K562 (cell line): Measurements from ENCODE around the gene MYOM1. TPM values are rescaled to one million over a fixed set of nuclear protein-coding genes. Genes with fewer than 3 reads are reported as not detected.
A peak's percentile ranks its signal among the peaks of the same experiment; 100 is the strongest.

ENCODE experiments used
- CREM ChIP-seq: IDR thresholded peaks from 2 replicates; pipeline ENCODE4 v1.6.1; 2014; ENCODE audit warnings: antibody characterized with exemption, low read depth
- GMEB1 ChIP-seq: fragments of 250-450 bp; sonication (Bioruptor Pico); IDR thresholded peaks from 2 replicates; pipeline ENCODE4 v1.4.0; 2020; ENCODE audit warnings: mild to moderate bottlenecking
- GTF2F1 ChIP-seq: IDR thresholded peaks from 2 replicates; pipeline ENCODE4 v1.6.1; 2011; ENCODE audit warnings: low read depth, low read length, improper control_type of control experiment
- HIVEP1 ChIP-seq: fragments of 250-450 bp; sonication (Bioruptor Pico); IDR thresholded peaks from 2 replicates; pipeline ENCODE4 v1.4.0; 2020; ENCODE audit warnings: mild to moderate bottlenecking
- LARP7 ChIP-seq: fragments of 450-650 bp; IDR thresholded peaks from 2 replicates; pipeline ENCODE4 v1.6.1; 2016
- MIER1 ChIP-seq: fragments of 450-650 bp; IDR thresholded peaks from 2 replicates; pipeline ENCODE4 v1.6.1; 2016; ENCODE audit warnings: antibody characterized with exemption, mild to moderate bottlenecking, low read depth
- OTX1 ChIP-seq: fragments of 450-650 bp; formaldehyde crosslinking; IDR thresholded peaks from 2 replicates; pipeline ENCODE4 v1.4.0; 2022; ENCODE audit warnings: mild to moderate bottlenecking
- TAL1 ChIP-seq: fragments of 450-650 bp; IDR thresholded peaks from 2 replicates; pipeline ENCODE4 v1.6.1; 2016; ENCODE audit warnings: mild to moderate bottlenecking
- TSHZ1 ChIP-seq: fragments of 250-450 bp; sonication (Bioruptor Pico); IDR thresholded peaks from 2 replicates; pipeline ENCODE4 v1.4.0; 2020; ENCODE audit warnings: mild to moderate bottlenecking, moderate library complexity
- ZBTB33 ChIP-seq: sonication (generic); formaldehyde crosslinking; IDR thresholded peaks from 2 replicates; pipeline ENCODE4 v1.8.1; 2023; ENCODE audit warnings: mild to moderate bottlenecking, missing genetic modification reagents
- ZMIZ1 ChIP-seq, 2 experiments: fragments of 150-350 bp in 1 of 2; IDR thresholded peaks; 2 replicates each; pipeline ENCODE4 v1.6.1; 2012 to 2016; ENCODE audit warnings: low read depth in 2 of 2, low read length in 2 of 2, mild to moderate bottlenecking in 1 of 2, moderate library complexity in 1 of 2
- ZNF561 ChIP-seq: fragments of 450-650 bp; formaldehyde crosslinking; conservative IDR thresholded peaks from 2 replicates; pipeline ENCODE4 v1.4.0; 2020; ENCODE audit warnings: mild to moderate bottlenecking, moderate library complexity
- polyA plus RNA-seq, 8 experiments: library from polyadenylated mRNA; depleted of rRNA in 4 of 8; stranded (reverse) in 5 of 8; unstranded in 3 of 8; fragments of >200 nt; fragmentation: Nextera tagmentation in 2 of 8; fragmentation: Illumina TruSeq in 1 of 8; extraction: Ambion mirVana in 2 of 8; extraction: Trizol in 1 of 8; gene quantifications; 2 replicates each; pipeline versions ENCODE4 v1.2.1 to v1.2.3, GENCODE V29; 2011 to 2014; ENCODE audit warnings: inconsistent platforms in 1 of 8, missing spikeins in 1 of 8
- total RNA-seq, 7 experiments: library from RNA; depleted of rRNA in 6 of 7; stranded (reverse); fragments of >200 nt in 6 of 7; fragmentation: Illumina TruSeq in 2 of 7; extraction: Trizol in 2 of 7; gene quantifications; 2 replicates each; pipeline versions ENCODE4 v1.2.1 to v1.2.3, GENCODE V29; 2011 to 2021; ENCODE audit warnings: low replicate concordance in 1 of 7
- TF ChIP-seq, protein P1 (sequence below): fragments of 450-650 bp; IDR thresholded peaks from 2 replicates; pipeline ENCODE4 v1.6.1; 2016; ENCODE audit warnings: missing biosample characterization, missing genetic modification characterization
- TF ChIP-seq, protein P2 (sequence below), 2 experiments: fragments of 450-650 bp; IDR thresholded peaks; 2 replicates each; pipeline ENCODE4 v1.6.1; 2016

The MYOM1 gene
- total and polyA plus RNA-seq, 9 of the 15 experiments (the other 6 are each of a cell fraction or from before 2014, with no cell fraction given) = 0.01 to 0.62 (median 0.25) TPM

- TF ChIP-seq, protein P1, sequence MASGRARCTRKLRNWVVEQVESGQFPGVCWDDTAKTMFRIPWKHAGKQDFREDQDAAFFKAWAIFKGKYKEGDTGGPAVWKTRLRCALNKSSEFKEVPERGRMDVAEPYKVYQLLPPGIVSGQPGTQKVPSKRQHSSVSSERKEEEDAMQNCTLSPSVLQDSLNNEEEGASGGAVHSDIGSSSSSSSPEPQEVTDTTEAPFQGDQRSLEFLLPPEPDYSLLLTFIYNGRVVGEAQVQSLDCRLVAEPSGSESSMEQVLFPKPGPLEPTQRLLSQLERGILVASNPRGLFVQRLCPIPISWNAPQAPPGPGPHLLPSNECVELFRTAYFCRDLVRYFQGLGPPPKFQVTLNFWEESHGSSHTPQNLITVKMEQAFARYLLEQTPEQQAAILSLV = no peak
- peak; percentile 9; the same call in 1 of the 2 replicates for TF ChIP-seq LARP7
- 0 out of 2 replicates have a peak, but pooled peaks have one; percentile 10 for TF ChIP-seq ZBTB33 (CRISPR knock-in tag)
- no peak for TF ChIP-seq GMEB1 (CRISPR knock-in tag)
- TF ChIP-seq GTF2F1 = 0 out of 2 replicates have a peak, but pooled peaks have one; percentile 8
- no peak for TF ChIP-seq MIER1
- TF ChIP-seq HIVEP1 (CRISPR knock-in tag) = no peak
- TF ChIP-seq, protein P2, sequence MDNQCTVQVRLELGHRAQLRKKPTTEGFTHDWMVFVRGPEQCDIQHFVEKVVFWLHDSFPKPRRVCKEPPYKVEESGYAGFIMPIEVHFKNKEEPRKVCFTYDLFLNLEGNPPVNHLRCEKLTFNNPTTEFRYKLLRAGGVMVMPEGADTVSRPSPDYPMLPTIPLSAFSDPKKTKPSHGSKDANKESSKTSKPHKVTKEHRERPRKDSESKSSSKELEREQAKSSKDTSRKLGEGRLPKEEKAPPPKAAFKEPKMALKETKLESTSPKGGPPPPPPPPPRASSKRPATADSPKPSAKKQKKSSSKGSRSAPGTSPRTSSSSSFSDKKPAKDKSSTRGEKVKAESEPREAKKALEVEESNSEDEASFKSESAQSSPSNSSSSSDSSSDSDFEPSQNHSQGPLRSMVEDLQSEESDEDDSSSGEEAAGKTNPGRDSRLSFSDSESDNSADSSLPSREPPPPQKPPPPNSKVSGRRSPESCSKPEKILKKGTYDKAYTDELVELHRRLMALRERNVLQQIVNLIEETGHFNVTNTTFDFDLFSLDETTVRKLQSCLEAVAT (IDR thresholded peaks at IDR 0.05) = 0 out of 4 replicates have a peak, but pooled peaks of 1 of the 2 experiments have one; percentile 6
- TF ChIP-seq TSHZ1 (CRISPR knock-in tag) = 0 out of 2 replicates have a peak, but pooled peaks have one; percentile 12
- TF ChIP-seq ZNF561 (CRISPR knock-in tag) = 0 out of 2 replicates have a peak, but pooled peaks have one; percentile 15
- TF ChIP-seq ZMIZ1 (IDR thresholded peaks at IDR 0.05; ENCODE audit: low read depth in 2 of 2, low read length in 2 of 2) = no peak
- TF ChIP-seq TAL1 = peak; percentile 8; the same call in 1 of the 2 replicates
- TF ChIP-seq OTX1 (CRISPR knock-in tag) = no peak
- TF ChIP-seq CREM = no peak
These were observed 28.4 kb upstream of the MYOM1 start (continued) for GRCh38 chr18:3248062-3248657.
